Stomach (tissue), 4 donors: ENCODE measurements around the gene HNRNPAB.

ENCODE experiments used
- POLR2A ChIP-seq, 4 donors: fragments of 450-650 bp; IDR thresholded peaks; one replicate each; pipeline ENCODE4 v1.6.1; 2016; ENCODE audit warnings: antibody characterized with exemption in 4 of 4, control low read depth in 2 of 4, mild to moderate bottlenecking in 1 of 4, moderate library complexity in 1 of 4
- POLR2AphosphoS5 ChIP-seq, 3 donors: sonication (generic); formaldehyde crosslinking; IDR thresholded peaks; one replicate each; pipeline ENCODE4 v1.6.1; 2016; ENCODE audit warnings: antibody characterized with exemption in 3 of 3
- TF ChIP-seq, protein P1 (sequence below), 7 experiments: fragments of 450-650 bp in 4 of 7; fragments of 200-600 bp in 3 of 7; sonication (generic) in 3 of 7; IDR thresholded peaks; one replicate each; pipeline ENCODE4 v1.5.1; 2016 to 2019; ENCODE audit warnings: antibody characterized with exemption in 7 of 7, control low read depth in 2 of 7, mild to moderate bottlenecking in 1 of 7

DNA sequence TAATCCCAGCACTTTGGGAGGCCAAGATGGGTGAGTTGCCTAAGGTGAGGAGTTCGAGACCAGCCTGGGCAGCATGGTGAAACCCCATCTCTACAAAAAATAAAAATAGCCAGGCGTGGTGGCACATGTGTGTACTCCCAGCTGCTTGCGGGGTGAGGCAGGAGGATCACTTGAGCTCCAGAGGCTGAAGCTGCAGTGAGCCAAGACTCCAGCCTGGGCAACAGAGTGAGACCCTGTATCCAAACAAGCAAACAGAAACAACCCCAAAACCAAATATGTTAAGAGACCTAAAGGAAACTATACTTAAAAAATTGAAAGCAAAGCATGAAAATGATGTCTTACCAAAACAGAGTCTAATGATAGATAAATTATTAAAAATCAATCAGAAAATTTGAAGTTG lies 12.4 kb downstream of the HNRNPAB start:
- TF ChIP-seq POLR2AphosphoS5 (IDR thresholded peaks at IDR 0.05) (no peak), POLR2A (IDR thresholded peaks at IDR 0.05) (no peak)
- TF ChIP-seq, protein P1, sequence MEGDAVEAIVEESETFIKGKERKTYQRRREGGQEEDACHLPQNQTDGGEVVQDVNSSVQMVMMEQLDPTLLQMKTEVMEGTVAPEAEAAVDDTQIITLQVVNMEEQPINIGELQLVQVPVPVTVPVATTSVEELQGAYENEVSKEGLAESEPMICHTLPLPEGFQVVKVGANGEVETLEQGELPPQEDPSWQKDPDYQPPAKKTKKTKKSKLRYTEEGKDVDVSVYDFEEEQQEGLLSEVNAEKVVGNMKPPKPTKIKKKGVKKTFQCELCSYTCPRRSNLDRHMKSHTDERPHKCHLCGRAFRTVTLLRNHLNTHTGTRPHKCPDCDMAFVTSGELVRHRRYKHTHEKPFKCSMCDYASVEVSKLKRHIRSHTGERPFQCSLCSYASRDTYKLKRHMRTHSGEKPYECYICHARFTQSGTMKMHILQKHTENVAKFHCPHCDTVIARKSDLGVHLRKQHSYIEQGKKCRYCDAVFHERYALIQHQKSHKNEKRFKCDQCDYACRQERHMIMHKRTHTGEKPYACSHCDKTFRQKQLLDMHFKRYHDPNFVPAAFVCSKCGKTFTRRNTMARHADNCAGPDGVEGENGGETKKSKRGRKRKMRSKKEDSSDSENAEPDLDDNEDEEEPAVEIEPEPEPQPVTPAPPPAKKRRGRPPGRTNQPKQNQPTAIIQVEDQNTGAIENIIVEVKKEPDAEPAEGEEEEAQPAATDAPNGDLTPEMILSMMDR (IDR thresholded peaks at IDR 0.05): no peak
